HepG2 (cell line): Measurements from ENCODE around the gene USP1. TPM values are rescaled to one million over a fixed set of nuclear protein-coding genes. Genes with fewer than 3 reads are reported as not detected.

Experiments
- FOXK2 ChIP-seq: fragments of 450-650 bp; IDR thresholded peaks from 2 replicates; pipeline ENCODE4 v1.6.1; 2016
- GFI1 ChIP-seq: sonication (generic); formaldehyde crosslinking; IDR thresholded peaks from 2 replicates; pipeline ENCODE4 v1.5.0; 2020; ENCODE audit warnings: missing genetic modification reagents, mild to moderate bottlenecking, borderline replicate concordance
- HNF4G ChIP-seq, 2 experiments: sonication (generic) in 1 of 2; formaldehyde crosslinking in 1 of 2; IDR thresholded peaks; 2 replicates each; pipeline versions ENCODE4 v1.4.0 to v1.6.1; 2011 to 2020; ENCODE audit warnings: borderline replicate concordance in 2 of 2, low read depth in 2 of 2, mild to moderate bottlenecking in 2 of 2, low read length in 1 of 2, missing genetic modification reagents in 1 of 2, moderate library complexity in 1 of 2
- KDM2A ChIP-seq: sonication (generic); formaldehyde crosslinking; IDR thresholded peaks from 2 replicates; pipeline ENCODE4 v1.4.0; 2020; ENCODE audit warnings: low read depth, missing genetic modification reagents, borderline replicate concordance
- MBD4 ChIP-seq: IDR thresholded peaks from 2 replicates; pipeline ENCODE4 v1.6.1; 2012; ENCODE audit warnings: low read length, inconsistent platforms, borderline replicate concordance
- SSRP1 ChIP-seq: IDR thresholded peaks from 2 replicates; pipeline ENCODE4 v1.6.1; 2016; ENCODE audit warnings: control low read depth
- ZBTB3 ChIP-seq: sonication (generic); formaldehyde crosslinking; IDR thresholded peaks from 2 replicates; pipeline ENCODE4 v1.4.0; 2020; ENCODE audit warnings: low read depth, mild to moderate bottlenecking, moderate library complexity, missing genetic modification reagents, borderline replicate concordance
- ZBTB7A ChIP-seq: sonication (generic); formaldehyde crosslinking; IDR thresholded peaks from 2 replicates; pipeline ENCODE4 v1.8.0; 2022; ENCODE audit warnings: mild to moderate bottlenecking, missing genetic modification reagents
- ZNF430 ChIP-seq: sonication (generic); formaldehyde crosslinking; IDR thresholded peaks from 2 replicates; pipeline ENCODE4 v1.9.0; 2021; ENCODE audit warnings: mild to moderate bottlenecking, missing genetic modification reagents
- ZNF431 ChIP-seq: sonication (generic); formaldehyde crosslinking; IDR thresholded peaks from 2 replicates; pipeline ENCODE4 v1.9.0; 2022; ENCODE audit warnings: missing genetic modification reagents, low read depth, mild to moderate bottlenecking, borderline replicate concordance
- ZNF720 ChIP-seq: sonication (generic); formaldehyde crosslinking; IDR thresholded peaks from 2 replicates; pipeline ENCODE4 v1.4.0; 2020; ENCODE audit warnings: missing genetic modification reagents
- ZSCAN30 ChIP-seq: sonication (generic); formaldehyde crosslinking; IDR thresholded peaks from 2 replicates; pipeline ENCODE4 v1.5.0; 2020; ENCODE audit warnings: mild to moderate bottlenecking, missing genetic modification reagents
- polyA plus RNA-seq, 8 experiments: library from polyadenylated mRNA; depleted of rRNA in 3 of 8; stranded (reverse) in 7 of 8; unstranded in 1 of 8; fragments of >200 nt; fragmentation: Illumina TruSeq in 4 of 8; extraction: Trizol in 4 of 8; gene quantifications; 2 replicates each; pipeline versions ENCODE4 v1.2.1 to v1.2.3, GENCODE V29; 2011 to 2016; ENCODE audit warnings: low read depth in 4 of 8, missing spikeins in 1 of 8, mixed read lengths in 1 of 8; ENCODE audit not compliant: insufficient read depth in 1 of 8
- total RNA-seq, 5 experiments: library from RNA; depleted of rRNA; stranded (reverse); fragments of >200 nt; fragmentation: Illumina TruSeq; extraction: Trizol; gene quantifications; 2 replicates each; pipeline ENCODE4 v1.2.3, GENCODE V29; 2016; ENCODE audit warnings: low read depth in 1 of 5
- TF ChIP-seq, protein P1 (sequence below): sonication (generic); formaldehyde crosslinking; IDR thresholded peaks from 2 replicates; pipeline ENCODE4 v1.4.0; 2020; ENCODE audit warnings: missing genetic modification reagents, mild to moderate bottlenecking, borderline replicate concordance
- TF ChIP-seq, protein P2 (sequence below): sonication (generic); formaldehyde crosslinking; IDR thresholded peaks from 2 replicates; pipeline ENCODE4 v1.4.0; 2020; ENCODE audit warnings: missing genetic modification reagents
- TF ChIP-seq, protein P3 (sequence below): sonication (generic); formaldehyde crosslinking; IDR thresholded peaks from 2 replicates; pipeline ENCODE4 v1.5.0; 2020; ENCODE audit warnings: mild to moderate bottlenecking, missing genetic modification reagents
- TF ChIP-seq, protein P4 (sequence below): sonication (generic); formaldehyde crosslinking; IDR thresholded peaks from 2 replicates; pipeline ENCODE4 v1.5.0; 2020; ENCODE audit warnings: missing genetic modification reagents, mild to moderate bottlenecking, borderline replicate concordance
- TF ChIP-seq, protein P5 (sequence below): IDR thresholded peaks from 2 replicates; pipeline ENCODE4 v1.6.1; 2016; ENCODE audit warnings: low read depth

Gene USP1
- total and polyA plus RNA-seq, 2 of the 13 experiments (the other 11 are each of a cell fraction or from before 2014, with no cell fraction given) = 9.0 to 64.6 TPM

DNA sequence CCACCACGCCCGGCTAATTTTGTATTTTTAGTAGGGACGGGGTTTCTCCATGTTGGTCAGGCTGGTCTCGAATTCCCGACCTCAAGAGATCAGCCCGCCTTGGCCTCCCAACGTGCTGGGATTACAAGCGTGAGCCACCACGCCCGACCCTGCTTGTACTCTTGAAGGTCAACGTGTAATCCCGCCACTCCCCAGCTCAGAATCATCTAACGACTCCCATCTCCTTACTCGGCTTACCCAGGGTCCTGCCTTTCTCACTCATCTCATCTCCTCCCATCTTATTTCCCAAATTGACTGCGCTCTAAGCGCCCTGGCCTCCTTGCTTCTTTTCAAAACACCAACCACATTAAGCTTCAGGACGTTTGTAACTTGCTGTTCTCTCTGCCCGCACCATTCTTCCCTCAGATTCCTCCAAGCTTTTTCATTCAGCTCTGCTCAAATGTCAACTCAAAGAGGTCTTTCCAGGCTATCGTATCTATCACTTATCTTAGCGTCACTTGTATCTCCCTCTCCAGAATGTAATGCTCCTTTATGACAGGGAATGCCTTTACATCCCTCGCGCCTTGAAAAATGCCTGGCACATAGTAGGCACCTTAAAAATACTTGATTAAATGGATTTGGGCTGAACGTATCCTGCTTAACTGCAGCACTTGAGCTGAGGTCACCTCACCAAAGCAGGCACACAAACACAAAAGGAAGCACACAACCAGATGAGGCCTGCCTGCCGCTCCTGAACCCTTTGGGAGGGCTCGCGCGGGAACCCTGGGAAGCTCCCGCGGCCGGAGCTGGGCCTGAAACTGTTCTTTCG lies 1.4 kb upstream of the USP1 start (continued):
- TF ChIP-seq, protein P1, sequence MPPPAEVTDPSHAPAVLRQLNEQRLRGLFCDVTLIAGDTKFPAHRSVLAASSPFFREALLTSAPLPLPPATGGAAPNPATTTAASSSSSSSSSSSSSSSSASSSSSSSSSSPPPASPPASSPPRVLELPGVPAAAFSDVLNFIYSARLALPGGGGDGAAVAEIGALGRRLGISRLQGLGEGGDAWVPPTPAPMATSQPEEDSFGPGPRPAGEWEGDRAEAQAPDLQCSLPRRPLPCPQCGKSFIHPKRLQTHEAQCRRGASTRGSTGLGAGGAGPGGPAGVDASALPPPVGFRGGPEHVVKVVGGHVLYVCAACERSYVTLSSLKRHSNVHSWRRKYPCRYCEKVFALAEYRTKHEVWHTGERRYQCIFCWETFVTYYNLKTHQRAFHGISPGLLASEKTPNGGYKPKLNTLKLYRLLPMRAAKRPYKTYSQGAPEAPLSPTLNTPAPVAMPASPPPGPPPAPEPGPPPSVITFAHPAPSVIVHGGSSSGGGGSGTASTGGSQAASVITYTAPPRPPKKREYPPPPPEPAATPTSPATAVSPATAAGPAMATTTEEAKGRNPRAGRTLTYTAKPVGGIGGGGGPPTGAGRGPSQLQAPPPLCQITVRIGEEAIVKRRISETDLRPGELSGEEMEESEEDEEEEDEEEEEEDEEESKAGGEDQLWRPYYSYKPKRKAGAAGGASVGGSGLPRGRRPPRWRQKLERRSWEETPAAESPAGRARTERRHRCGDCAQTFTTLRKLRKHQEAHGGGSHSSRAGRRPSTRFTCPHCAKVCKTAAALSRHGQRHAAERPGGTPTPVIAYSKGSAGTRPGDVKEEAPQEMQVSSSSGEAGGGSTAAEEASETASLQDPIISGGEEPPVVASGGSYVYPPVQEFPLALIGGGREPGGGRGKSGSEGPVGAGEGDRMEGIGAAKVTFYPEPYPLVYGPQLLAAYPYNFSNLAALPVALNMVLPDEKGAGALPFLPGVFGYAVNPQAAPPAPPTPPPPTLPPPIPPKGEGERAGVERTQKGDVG = 0 out of 2 replicates have a peak, but pooled peaks have one; percentile 33
- TF ChIP-seq KDM2A (no peak), ZNF720 (no peak), ZBTB7A (peak; percentile 53; the same call in 1 of the 2 replicates), ZNF430 (peak; percentile 46; the same call in 1 of the 2 replicates), MBD4 (no peak), GFI1 (CRISPR knock-in tag) (peak; percentile 15; the same call in 1 of the 2 replicates), ZBTB3 (no peak), HNF4G (IDR thresholded peaks at IDR 0.05; ENCODE audit: borderline replicate concordance, low read depth, low read length) (no peak), HNF4G (CRISPR knock-in tag; IDR thresholded peaks at IDR 0.05; ENCODE audit: borderline replicate concordance, low read depth) (no peak), ZNF431 (CRISPR knock-in tag) (0 out of 2 replicates have a peak, but pooled peaks have one; percentile 14), SSRP1 (CRISPR knock-in tag) (0 out of 2 replicates have a peak, but pooled peaks have one; percentile 55), ZSCAN30 (peak; percentile 30; the same call in 1 of the 2 replicates), FOXK2 (no peak)
- TF ChIP-seq, protein P2, sequence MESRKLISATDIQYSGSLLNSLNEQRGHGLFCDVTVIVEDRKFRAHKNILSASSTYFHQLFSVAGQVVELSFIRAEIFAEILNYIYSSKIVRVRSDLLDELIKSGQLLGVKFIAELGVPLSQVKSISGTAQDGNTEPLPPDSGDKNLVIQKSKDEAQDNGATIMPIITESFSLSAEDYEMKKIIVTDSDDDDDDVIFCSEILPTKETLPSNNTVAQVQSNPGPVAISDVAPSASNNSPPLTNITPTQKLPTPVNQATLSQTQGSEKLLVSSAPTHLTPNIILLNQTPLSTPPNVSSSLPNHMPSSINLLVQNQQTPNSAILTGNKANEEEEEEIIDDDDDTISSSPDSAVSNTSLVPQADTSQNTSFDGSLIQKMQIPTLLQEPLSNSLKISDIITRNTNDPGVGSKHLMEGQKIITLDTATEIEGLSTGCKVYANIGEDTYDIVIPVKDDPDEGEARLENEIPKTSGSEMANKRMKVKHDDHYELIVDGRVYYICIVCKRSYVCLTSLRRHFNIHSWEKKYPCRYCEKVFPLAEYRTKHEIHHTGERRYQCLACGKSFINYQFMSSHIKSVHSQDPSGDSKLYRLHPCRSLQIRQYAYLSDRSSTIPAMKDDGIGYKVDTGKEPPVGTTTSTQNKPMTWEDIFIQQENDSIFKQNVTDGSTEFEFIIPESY (CRISPR knock-in tag) = peak; percentile 88
- TF ChIP-seq, protein P3, sequence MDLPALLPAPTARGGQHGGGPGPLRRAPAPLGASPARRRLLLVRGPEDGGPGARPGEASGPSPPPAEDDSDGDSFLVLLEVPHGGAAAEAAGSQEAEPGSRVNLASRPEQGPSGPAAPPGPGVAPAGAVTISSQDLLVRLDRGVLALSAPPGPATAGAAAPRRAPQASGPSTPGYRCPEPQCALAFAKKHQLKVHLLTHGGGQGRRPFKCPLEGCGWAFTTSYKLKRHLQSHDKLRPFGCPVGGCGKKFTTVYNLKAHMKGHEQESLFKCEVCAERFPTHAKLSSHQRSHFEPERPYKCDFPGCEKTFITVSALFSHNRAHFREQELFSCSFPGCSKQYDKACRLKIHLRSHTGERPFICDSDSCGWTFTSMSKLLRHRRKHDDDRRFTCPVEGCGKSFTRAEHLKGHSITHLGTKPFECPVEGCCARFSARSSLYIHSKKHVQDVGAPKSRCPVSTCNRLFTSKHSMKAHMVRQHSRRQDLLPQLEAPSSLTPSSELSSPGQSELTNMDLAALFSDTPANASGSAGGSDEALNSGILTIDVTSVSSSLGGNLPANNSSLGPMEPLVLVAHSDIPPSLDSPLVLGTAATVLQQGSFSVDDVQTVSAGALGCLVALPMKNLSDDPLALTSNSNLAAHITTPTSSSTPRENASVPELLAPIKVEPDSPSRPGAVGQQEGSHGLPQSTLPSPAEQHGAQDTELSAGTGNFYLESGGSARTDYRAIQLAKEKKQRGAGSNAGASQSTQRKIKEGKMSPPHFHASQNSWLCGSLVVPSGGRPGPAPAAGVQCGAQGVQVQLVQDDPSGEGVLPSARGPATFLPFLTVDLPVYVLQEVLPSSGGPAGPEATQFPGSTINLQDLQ (CRISPR knock-in tag) = 0 out of 2 replicates have a peak, but pooled peaks have one; percentile 14
- TF ChIP-seq, protein P4, sequence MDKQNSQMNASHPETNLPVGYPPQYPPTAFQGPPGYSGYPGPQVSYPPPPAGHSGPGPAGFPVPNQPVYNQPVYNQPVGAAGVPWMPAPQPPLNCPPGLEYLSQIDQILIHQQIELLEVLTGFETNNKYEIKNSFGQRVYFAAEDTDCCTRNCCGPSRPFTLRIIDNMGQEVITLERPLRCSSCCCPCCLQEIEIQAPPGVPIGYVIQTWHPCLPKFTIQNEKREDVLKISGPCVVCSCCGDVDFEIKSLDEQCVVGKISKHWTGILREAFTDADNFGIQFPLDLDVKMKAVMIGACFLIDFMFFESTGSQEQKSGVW (CRISPR knock-in tag) = 0 out of 2 replicates have a peak, but pooled peaks have one; percentile 50
- TF ChIP-seq, protein P5, sequence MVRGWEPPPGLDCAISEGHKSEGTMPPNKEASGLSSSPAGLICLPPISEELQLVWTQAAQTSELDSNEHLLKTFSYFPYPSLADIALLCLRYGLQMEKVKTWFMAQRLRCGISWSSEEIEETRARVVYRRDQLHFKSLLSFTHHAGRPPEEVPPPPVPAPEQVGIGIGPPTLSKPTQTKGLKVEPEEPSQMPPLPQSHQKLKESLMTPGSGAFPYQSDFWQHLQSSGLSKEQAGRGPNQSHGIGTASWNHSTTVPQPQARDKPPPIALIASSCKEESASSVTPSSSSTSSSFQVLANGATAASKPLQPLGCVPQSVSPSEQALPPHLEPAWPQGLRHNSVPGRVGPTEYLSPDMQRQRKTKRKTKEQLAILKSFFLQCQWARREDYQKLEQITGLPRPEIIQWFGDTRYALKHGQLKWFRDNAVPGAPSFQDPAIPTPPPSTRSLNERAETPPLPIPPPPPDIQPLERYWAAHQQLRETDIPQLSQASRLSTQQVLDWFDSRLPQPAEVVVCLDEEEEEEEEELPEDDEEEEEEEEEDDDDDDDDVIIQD (CRISPR knock-in tag) = peak; percentile 39; the same call in 1 of the 2 replicates
